Smooth muscle cell (in vitro differentiated cells): Measurements from ENCODE around the gene APC. TPM values are rescaled to one million over a fixed set of nuclear protein-coding genes. Genes with fewer than 3 reads are reported as not detected.

Experiments used
- DNase-seq: peaks from one replicate; lab custom pipeline; 2025; ENCODE audit not compliant: unreplicated experiment; lab: John Stamatoyannopoulos, UW
- H2AFZ ChIP-seq: fragments of 200-600 bp; sonication (generic); 2 replicates; pipeline ENCODE4 v1.6.0; 2016; ENCODE audit warnings: antibody characterized with exemption, low read depth, mild to moderate bottlenecking
- H3F3A ChIP-seq: fragments of 200-600 bp; sonication (generic); 2 replicates; pipeline ENCODE4 v1.6.0; 2017; ENCODE audit warnings: antibody characterized with exemption, low read depth
- H3K27ac ChIP-seq: fragments of 200-600 bp; sonication (generic); 2 replicates; pipeline ENCODE4 v1.5.1; 2016; ENCODE audit warnings: low read depth, mild to moderate bottlenecking
- H3K27me3 ChIP-seq: fragments of 200-600 bp; sonication (generic); 2 replicates; pipeline ENCODE4 v1.6.1; 2016; ENCODE audit warnings: low read depth, mild to moderate bottlenecking
- H3K36me3 ChIP-seq: fragments of 200-600 bp; sonication (generic); 2 replicates; pipeline ENCODE4 v1.5.1; 2016; ENCODE audit warnings: low read depth
- H3K4me1 ChIP-seq: fragments of 200-600 bp; sonication (generic); 2 replicates; pipeline ENCODE4 v1.5.1; 2016; ENCODE audit warnings: low read depth
- H3K4me2 ChIP-seq: fragments of 200-600 bp; sonication (generic); 2 replicates; pipeline ENCODE4 v1.6.0; 2016; ENCODE audit warnings: mild to moderate bottlenecking
- H3K4me3 ChIP-seq: fragments of 200-600 bp; sonication (generic); 2 replicates; pipeline ENCODE4 v1.5.1; 2016; ENCODE audit warnings: mild to moderate bottlenecking
- H3K79me2 ChIP-seq: fragments of 200-600 bp; sonication (generic); 2 replicates; pipeline ENCODE4 v1.6.0; 2016; ENCODE audit warnings: low read depth, mild to moderate bottlenecking
- H3K9ac ChIP-seq: fragments of 200-600 bp; sonication (generic); 2 replicates; pipeline ENCODE4 v1.6.0; 2016; ENCODE audit warnings: low read depth
- H3K9me3 ChIP-seq: fragments of 200-600 bp; sonication (generic); replicated peaks from 2 replicates; pipeline ENCODE4 v1.5.1; 2016; ENCODE audit warnings: low read depth
- H4K20me1 ChIP-seq: fragments of 200-600 bp; sonication (generic); 2 replicates; pipeline ENCODE4 v1.6.0; 2016; ENCODE audit warnings: low read depth
- WGBS: methylation state at CpG from one replicate; pipeline ENCODE4 v1.1.7; 2016; ENCODE audit warnings: low lambda C conversion rate; 5-methylcytosine and 5-hydroxymethylcytosine counted together
- polyA plus RNA-seq: library from polyadenylated mRNA; unstranded; fragments of >200 nt; fragmentation: Nextera tagmentation; extraction: Ambion mirVana; gene quantifications from 2 replicates; pipeline ENCODE4 v1.2.1, GENCODE V29; 2016
- total RNA-seq: library from RNA; depleted of rRNA; stranded (reverse); fragments of >200 nt; gene quantifications from 2 replicates; pipeline ENCODE4 v1.2.3, GENCODE V29; 2014
- TF ChIP-seq, protein P1 (sequence below): fragments of 200-600 bp; sonication (generic); IDR thresholded peaks from 2 replicates; pipeline ENCODE4 v1.5.1; 2017; ENCODE audit warnings: borderline replicate concordance, mild to moderate bottlenecking, antibody characterized with exemption; ENCODE audit not compliant: insufficient read depth, poor library complexity, severe bottlenecking

The APC gene
- total and polyA plus RNA-seq, 2 experiments from 2014 or later: 9.1 to 36.7 TPM

DNA sequence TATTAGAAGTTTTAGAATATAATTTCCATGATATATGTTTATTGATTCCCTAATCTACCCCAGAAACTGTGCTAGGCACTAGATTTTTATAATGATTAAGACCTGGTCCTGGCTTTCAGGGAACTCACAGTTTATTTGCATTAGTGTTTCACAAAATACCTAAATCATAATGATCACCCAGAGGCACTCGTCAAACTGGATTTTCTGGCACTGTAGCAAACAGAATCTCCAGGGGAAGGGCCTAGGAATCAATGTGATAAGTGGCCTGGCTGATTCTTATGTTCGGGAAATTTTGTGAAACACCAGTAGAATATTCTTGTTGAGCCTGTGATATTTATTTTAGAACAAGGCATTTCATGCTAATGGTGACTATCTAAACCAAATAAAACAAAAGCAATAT, 86.0 kb downstream of the APC start:
- Histone ChIP-seq H3K4me1 (no peaks in the 10 kb centered on the region), H2AFZ (no peak overlapping the region), H3K36me3 (peaks cover 22% of the 10 kb centered on the region), H3K9ac (no peak overlapping the region), H3K79me2 (no peaks in the 10 kb centered on the region), H4K20me1 (no peaks in the 10 kb centered on the region), H3F3A (no peaks in the 10 kb centered on the region), H3K27ac (no peak overlapping the region), H3K4me2 (no peak overlapping the region), H3K27me3 (no peaks in the 10 kb centered on the region), H3K4me3 (no peak overlapping the region), H3K9me3 (no peaks in the 10 kb centered on the region)
- DNase-seq: no peak
- 84% methylated on average over 2 of the region's 2 CpGs for WGBS
- TF ChIP-seq, protein P1, sequence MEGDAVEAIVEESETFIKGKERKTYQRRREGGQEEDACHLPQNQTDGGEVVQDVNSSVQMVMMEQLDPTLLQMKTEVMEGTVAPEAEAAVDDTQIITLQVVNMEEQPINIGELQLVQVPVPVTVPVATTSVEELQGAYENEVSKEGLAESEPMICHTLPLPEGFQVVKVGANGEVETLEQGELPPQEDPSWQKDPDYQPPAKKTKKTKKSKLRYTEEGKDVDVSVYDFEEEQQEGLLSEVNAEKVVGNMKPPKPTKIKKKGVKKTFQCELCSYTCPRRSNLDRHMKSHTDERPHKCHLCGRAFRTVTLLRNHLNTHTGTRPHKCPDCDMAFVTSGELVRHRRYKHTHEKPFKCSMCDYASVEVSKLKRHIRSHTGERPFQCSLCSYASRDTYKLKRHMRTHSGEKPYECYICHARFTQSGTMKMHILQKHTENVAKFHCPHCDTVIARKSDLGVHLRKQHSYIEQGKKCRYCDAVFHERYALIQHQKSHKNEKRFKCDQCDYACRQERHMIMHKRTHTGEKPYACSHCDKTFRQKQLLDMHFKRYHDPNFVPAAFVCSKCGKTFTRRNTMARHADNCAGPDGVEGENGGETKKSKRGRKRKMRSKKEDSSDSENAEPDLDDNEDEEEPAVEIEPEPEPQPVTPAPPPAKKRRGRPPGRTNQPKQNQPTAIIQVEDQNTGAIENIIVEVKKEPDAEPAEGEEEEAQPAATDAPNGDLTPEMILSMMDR: no peak

DNA sequence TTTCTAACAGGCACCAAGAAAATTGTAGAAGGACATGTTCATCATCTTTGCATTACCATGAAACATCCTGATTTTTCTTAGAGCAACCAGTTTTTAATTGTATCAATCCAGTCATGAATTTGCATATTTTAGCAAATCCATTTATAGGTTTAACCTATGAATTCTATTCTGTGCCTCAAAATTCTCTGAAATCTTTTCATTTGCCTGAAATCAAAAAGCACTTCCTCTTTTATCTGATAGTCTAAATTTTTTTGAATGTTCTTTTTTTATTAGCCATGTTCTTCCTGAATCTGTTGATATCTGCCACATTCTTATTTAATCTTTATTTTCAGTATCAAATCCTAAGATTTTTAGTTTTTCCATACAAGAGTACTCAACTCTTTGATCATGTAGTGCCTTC, 86.5 kb downstream of the APC start:
- Histone ChIP-seq H3K4me1 (no peaks in the 10 kb centered on the region), H3K4me2 (no peak overlapping the region), H3K79me2 (no peaks in the 10 kb centered on the region), H3K9me3 (no peaks in the 10 kb centered on the region), H3K27ac (no peak overlapping the region), H4K20me1 (no peaks in the 10 kb centered on the region), H3F3A (no peaks in the 10 kb centered on the region), H3K27me3 (no peaks in the 10 kb centered on the region), H3K36me3 (peaks cover 22% of the 10 kb centered on the region), H2AFZ (no peak overlapping the region), H3K9ac (no peak overlapping the region), H3K4me3 (no peak overlapping the region)
- no peak for DNase-seq
- TF ChIP-seq, protein P1: no peak

DNA sequence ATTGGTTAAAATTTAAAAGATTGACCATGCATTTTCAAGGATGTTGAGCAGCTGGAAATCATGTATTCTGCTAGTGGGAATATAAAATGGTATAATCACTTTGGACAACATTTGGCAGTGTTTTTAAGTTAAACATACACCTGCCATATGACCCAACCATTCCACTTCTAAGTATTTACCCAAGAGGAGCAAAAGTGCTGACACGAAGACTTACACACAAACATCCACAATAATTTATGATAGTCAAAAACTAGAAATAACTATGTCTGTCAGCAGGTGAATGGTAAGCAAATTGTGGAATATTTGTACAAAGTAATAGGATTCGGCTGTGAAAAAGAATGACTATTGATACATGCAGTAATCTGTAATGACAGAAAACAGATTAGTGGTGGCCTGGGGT, 92.7 kb downstream of the APC start:
- Histone ChIP-seq H3F3A (no peaks in the 10 kb centered on the region), H3K27ac (no peak overlapping the region), H3K36me3 (peaks cover 14% of the 10 kb centered on the region), H3K4me1 (no peaks in the 10 kb centered on the region), H2AFZ (no peak overlapping the region), H3K79me2 (no peaks in the 10 kb centered on the region), H3K4me2 (no peak overlapping the region), H3K9ac (no peak overlapping the region), H4K20me1 (no peaks in the 10 kb centered on the region), H3K9me3 (no peaks in the 10 kb centered on the region), H3K4me3 (no peak overlapping the region), H3K27me3 (no peaks in the 10 kb centered on the region)
- TF ChIP-seq, protein P1: no peak
- WGBS: 97% methylated on average over 2 of the region's 2 CpGs
- DNase-seq: no peak

DNA sequence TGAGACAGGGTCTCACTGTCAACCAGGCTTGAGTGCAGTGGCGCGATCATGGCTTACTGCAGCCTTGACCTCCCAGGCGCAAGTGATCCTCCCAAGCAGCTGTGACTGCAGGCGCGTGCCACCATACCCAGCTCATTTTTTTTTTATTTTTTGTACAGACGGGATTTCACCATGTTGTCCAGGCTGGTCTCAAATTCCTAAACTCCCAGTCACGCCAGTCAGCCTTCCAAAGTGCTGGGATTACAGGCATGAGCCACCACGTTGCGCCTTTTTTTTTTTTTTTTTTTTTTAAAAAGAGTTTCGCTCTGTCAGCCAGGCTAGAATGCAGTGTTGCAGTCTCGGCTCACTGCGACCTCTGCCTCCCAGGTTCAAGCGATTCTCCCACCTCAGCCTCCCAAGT, 96.3 kb downstream of the APC start:
- H3K4me2 ChIP-seq: no peak overlapping the region
- WGBS: 95% methylated on average over 13 of the region's 13 CpGs
- H3K36me3 ChIP-seq: peaks cover 10% of the 10 kb centered on the region
- no peaks in the 10 kb centered on the region for H4K20me1 ChIP-seq
- H3K4me1 ChIP-seq: no peaks in the 10 kb centered on the region
- no peak overlapping the region for H3K4me3 ChIP-seq
- no peaks in the 10 kb centered on the region for H3F3A ChIP-seq
- H3K79me2 ChIP-seq: no peaks in the 10 kb centered on the region
- H3K9me3 ChIP-seq: no peaks in the 10 kb centered on the region
- H2AFZ ChIP-seq: no peak overlapping the region
- no peak overlapping the region for H3K9ac ChIP-seq
- DNase-seq: no peak
- H3K27ac ChIP-seq: no peak overlapping the region
- no peaks in the 10 kb centered on the region for H3K27me3 ChIP-seq
- TF ChIP-seq, protein P1: no peak
